Activated CD4-positive, alpha-beta T cell treated with anti-CD3 and anti-CD28 coated beads, Interleukin-2, amount 50 U/mL, for 4 hours (primary cell): ENCODE measurements around the gene ACVR1.
"Not testable (repeated sequence)": the region's sequence is repeated elsewhere in the genome, so short reads cannot be mapped to it uniquely, and the experiment has no call there.

Experiments
- DNase-seq, 2 experiments: peaks; one replicate each; pipeline ENCODE4 v3.0.0-alpha.2; 2020

ACVR1 gene

GRCh38 chr2:157787364-157787938 lies 88.7 kb downstream of the ACVR1 start:
- DNase-seq, result no peak

GRCh38 chr2:157786663-157787363 lies 89.3 kb downstream of the ACVR1 start:
- no peak for DNase-seq

- no peak for DNase-seq
These were observed 90.1 kb downstream of the ACVR1 start for GRCh38 chr2:157785866-157786662.

- no peak for DNase-seq
These were observed 90.9 kb downstream of the ACVR1 start for GRCh38 chr2:157785200-157785599.

GRCh38 chr2:157784823-157785175 lies 91.3 kb downstream of the ACVR1 start:
- no peak for DNase-seq

- DNase-seq, result no peak
These were observed 91.8 kb downstream of the ACVR1 start for GRCh38 chr2:157784169-157784822.

- DNase-seq, result no peak
These were observed 92.9 kb downstream of the ACVR1 start for GRCh38 chr2:157783245-157783644.

- DNase-seq, result no peak
These were observed 93.9 kb downstream of the ACVR1 start for GRCh38 chr2:157782057-157782845.

GRCh38 chr2:157780211-157780610 lies 95.9 kb downstream of the ACVR1 start:
- no peak for DNase-seq

GRCh38 chr2:157779794-157780193 lies 96.3 kb downstream of the ACVR1 start:
- no peak for DNase-seq

- peak; percentile 43 to 54 for DNase-seq
These were observed 98.7 kb downstream of the ACVR1 start for GRCh38 chr2:157777427-157777826.

GRCh38 chr2:157771234-157771633 lies 104.9 kb downstream of the ACVR1 start:
- DNase-seq, result no peak

GRCh38 chr2:157769856-157770255 lies 106.3 kb downstream of the ACVR1 start:
- DNase-seq, result no peak

GRCh38 chr2:157764386-157764785 lies 111.7 kb downstream of the ACVR1 start:
- DNase-seq, result no peak

- no peak for DNase-seq
These were observed 114.6 kb downstream of the ACVR1 start for GRCh38 chr2:157761520-157761919.

GRCh38 chr2:157760949-157761348 lies 115.2 kb downstream of the ACVR1 start:
- DNase-seq, result no peak

GRCh38 chr2:157759855-157760254 lies 116.3 kb downstream of the ACVR1 start:
- no peak for DNase-seq

GRCh38 chr2:157758586-157758985 lies 117.5 kb downstream of the ACVR1 start:
- DNase-seq, result no peak

- no peak for DNase-seq
These were observed 118.6 kb downstream of the ACVR1 start for GRCh38 chr2:157757500-157757899.

- not testable (repeated sequence) for DNase-seq
These were observed 119.7 kb downstream of the ACVR1 start for GRCh38 chr2:157756447-157756846.

- peak; percentile 8 to 15 for DNase-seq
These were observed 124.6 kb downstream of the ACVR1 start for GRCh38 chr2:157751462-157752058.

- DNase-seq, result no peak
These were observed 126.4 kb downstream of the ACVR1 start for GRCh38 chr2:157749684-157750083.
